GM12874 (cell line): Measurements from ENCODE around the gene TRIM65.
A peak's percentile ranks its signal among the peaks of the same experiment; 100 is the strongest.

ENCODE experiments used
- CTCF ChIP-seq: IDR thresholded peaks from 2 replicates; pipeline ENCODE4 v1.5.1; 2011; ENCODE audit warnings: low read depth, mild to moderate bottlenecking, control low read depth, low read length, moderate library complexity; ENCODE audit not compliant: insufficient read depth

The TRIM65 gene

GRCh38 chr17:75896415-75897159 lies at the start of gene TRIM65:
TRIM65 (minus strand) TSS chr17:75896951; CDS start chr17:75896937, 14 bp downstream.
- peak; percentile 52 for TF ChIP-seq CTCF

- TF ChIP-seq CTCF: no peak
Observed at GRCh38 chr17:75945211-75945610, 48.5 kb upstream of the TRIM65 start.

GRCh38 chr17:75943491-75943890 lies 46.7 kb upstream of the TRIM65 start:
- no peak for TF ChIP-seq CTCF

GRCh38 chr17:75942473-75942872 lies 45.7 kb upstream of the TRIM65 start:
- no peak for TF ChIP-seq CTCF

GRCh38 chr17:75941442-75941819 lies 44.7 kb upstream of the TRIM65 start:
- no peak for TF ChIP-seq CTCF

GRCh38 chr17:75940727-75941441 lies 44.1 kb upstream of the TRIM65 start, which contains the start of gene FBF1:
FBF1 (minus strand) TSS chr17:75941042; CDS start chr17:75938149, 2,893 bp downstream.
- TF ChIP-seq CTCF: no peak

- no peak for TF ChIP-seq CTCF
Observed at GRCh38 chr17:75937652-75938051, 40.9 kb upstream of the TRIM65 start.
